Measurements from ENCODE around the gene PDE6H.

Gene PDE6H

GRCh38 chr12:14952299-14952921 is 20.4 kb upstream of the PDE6H start:
- peak; percentile 71 for DNase-seq

GRCh38 chr12:14953752-14954151 is 19.1 kb upstream of the PDE6H start:
- DNase-seq = no peak

DNA sequence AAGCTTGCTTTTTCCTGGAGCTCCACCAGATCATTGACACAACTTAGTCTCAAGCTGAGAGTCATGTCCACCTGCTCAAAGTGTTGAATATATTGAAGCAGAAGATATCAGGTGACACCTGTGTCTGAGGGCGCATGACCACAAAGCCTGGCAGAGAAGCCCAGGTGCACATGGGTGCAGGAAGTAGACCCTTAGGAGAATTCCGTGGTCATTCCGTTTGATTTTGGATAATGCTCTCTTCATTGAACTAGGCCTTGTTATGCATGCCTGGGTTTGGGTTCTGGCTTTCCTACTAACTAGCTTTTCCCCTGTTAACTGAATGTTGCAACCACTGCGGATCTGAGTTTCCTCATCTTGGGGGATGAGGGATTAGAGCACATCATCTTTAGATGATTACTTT is 18.6 kb upstream of the PDE6H start:
- DNase-seq = peak; percentile 37

DNA sequence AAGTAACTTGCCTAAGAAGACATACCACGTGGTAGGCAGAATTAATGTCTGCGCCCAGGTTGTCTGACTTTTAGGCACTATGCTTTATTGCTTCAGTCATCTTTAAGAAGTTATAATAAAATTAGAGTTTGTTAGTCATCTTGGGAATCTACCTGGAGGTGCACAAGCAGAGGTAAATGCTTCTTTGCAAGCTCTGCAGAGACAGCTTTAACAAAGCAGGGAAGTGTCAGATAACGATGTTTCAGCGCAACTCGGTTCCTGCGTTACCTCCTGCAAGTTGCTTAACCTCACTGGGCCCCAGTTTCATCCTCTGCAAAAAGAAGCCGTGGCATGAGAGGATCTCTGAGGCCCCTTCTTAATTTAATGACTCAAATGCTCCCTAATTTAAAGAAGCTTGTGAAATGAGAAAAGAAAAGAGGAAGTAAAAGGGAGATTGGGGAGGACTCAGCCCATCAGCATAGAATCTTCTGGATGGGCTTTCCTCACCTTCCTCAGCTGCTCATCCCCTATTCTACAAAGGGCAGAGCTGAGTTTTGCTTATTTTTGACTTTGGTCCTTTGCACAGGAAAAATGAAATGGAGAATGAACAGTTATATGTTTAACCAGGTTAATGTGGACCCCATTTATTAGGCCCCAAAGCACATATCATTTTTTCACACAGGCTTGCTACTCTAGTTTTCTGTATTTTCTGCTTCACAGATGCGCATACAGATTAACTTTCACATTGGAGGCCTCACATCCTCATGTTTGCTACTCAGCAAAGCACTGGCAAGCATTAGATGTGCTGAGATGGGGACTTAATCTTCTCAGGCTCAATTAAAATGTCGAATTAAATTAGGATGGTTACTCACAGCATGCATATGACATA is 16.6 kb upstream of the PDE6H start:
- DNase-seq = peak; percentile 43

DNA sequence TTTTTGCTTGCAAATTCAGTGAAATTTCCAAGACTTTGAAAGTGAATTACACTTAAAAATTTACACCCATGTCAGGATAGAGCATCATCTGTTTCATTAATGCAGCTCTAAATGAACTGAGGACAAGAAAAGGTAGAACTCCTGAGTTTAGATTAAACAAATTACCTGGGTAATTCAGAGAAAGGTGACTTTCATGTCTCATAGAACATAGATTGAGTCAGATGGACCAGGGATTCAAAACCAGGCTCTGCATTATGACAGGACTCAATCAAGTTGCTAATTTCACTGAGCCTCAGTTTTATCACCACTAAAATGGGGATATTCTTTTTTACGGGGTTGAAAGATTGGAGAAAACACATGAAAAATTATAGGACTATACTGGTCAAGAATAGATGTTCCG is 15.9 kb upstream of the PDE6H start:
- no peak for DNase-seq

DNA sequence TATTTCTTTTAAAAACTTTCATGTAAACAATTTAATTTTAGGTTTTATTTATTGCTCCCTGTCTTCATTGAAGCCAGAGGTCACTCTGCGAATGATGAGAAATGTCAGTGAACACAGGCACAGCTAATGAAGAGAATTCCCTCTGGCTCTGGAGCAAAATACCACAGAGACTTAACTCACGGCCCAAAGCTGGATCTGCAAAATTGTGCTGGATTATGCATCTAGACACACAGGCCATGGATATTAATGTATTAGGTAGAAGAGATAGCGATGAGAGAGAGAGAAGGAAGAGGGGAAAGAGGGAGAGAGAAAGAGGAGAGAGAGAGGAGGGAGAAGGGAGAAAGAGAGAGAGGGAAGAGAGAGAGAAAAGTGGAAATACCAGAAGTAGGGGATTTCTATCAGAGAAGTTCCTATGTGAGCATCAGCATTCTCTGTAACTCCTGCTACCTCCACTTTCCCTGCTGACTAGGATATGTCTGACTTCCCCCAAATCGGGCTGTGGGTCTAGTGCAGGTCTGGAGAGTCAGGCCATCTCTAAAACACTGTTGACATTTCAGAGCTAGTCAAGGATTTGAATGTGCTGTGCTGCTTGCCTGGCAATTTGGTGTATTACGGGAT is 15.2 kb upstream of the PDE6H start:
- DNase-seq = no peak

DNA sequence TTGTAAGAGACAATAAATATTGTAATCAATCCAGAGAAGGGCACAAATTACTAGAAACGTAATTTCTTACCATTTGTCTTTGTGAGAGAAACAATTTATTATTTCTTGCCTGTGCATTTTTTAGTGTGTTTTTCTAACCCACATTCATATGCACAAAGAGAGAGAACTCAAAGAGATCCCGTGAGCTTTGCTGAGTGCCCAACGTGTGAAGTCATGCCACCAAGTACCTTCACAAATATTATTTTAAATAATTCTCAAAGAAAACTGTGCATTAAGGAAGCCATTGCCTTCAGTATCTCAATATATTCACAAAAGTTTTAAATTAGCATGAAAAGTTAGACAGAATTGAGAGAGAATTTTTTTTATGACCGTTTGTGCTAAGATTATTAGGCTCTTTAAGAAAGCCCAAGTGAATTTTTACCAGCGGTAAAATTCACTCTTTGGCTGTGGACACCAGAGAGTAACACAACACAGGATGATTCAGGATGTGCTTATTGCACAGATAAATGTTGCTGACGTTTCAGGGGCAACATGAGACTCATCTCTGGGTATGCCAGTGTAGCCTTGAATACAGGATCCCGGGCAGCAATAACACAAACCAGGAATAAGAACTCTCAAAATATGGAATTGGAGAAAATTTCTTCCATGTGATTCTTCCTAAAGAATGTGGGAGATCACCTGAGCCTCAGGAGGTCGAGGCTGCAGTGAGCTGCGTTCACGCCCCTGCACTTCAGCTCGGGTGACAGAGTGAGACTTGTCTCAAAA is 14.3 kb upstream of the PDE6H start:
- DNase-seq = no peak

GRCh38 chr12:14959126-14959440 is 13.8 kb upstream of the PDE6H start:
- peak; percentile 17 for DNase-seq

GRCh38 chr12:14959463-14959862 is 13.4 kb upstream of the PDE6H start:
- DNase-seq = no peak

- no peak for DNase-seq
These were observed 12.8 kb upstream of the PDE6H start for GRCh38 chr12:14959916-14960496.

DNA sequence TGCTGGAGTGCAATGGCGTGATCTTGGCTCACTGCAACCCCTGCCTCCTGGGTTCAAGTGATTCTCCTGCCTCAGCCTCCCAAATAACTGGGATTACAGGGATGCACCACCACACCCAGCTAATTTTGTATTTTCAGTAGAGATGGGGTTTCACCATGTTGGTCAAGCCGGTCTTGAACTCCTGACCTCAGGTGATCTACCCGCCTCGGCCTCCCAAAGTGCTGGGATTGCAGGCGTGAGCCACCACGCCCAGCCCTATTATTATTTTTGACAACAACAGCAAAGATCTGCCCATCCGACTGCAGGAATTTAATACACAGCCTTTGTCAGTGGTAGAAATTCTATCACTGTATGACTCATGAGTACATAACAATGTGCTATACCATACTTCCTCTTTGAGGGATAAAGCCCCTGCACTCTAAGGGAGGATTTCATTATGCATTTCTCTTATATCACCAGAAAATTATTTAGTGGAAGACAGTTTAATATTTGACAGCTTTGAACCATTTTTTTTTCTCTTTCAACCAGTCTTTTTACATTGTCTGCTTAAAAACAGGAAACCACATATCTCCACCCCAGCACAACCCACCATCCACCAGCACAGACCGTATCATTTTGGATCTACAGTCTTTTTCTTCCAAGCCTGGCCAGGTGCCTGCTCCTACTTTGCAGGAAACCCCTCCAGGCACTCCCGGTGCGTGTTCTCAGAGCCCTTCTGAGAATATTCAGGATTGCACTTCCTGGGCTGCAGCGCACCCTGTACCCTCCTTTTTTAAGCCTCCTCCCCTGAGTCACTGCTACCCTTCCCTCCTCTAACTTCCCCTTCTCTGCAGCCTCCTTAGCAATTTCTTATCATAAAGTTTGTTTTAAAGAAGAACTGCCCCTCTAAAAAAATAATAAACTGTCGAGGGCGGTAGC is 12.0 kb upstream of the PDE6H start:
- peak; percentile 53 for DNase-seq

DNA sequence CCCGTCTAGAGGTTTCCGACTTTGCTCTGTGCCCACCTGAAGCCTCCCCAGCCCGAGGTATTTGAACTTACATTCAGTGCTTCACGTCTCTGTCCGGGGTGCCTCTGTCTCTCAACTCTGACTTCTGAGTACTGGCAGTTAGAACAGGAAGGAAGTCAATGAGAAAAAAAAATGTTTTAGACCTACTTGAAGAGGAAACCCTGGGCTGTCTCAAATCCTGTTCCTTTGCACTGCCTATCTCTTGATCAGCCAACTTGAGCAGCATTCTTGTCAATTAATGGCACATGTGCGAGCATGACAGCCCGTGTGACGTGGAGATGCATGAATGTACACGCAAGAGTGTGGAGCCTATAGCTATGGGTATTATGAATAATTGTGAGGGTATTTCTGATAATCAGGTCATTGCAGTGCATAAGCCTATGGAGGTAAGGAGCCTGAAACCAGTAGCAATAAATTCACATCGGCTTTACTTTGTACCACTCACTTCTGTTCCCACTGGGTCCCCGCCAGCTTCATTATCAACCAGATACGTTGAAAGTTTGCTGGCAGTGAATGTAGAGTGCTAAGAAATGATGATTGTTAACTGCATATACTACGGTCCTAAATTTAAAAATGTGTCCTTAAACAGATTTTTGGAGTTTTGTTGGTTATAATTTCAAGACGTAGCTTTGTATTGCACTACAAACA is 11.2 kb upstream of the PDE6H start, which contains the start of gene ARHGDIB:
TSS of gene ARHGDIB (minus strand) at position 136 of the 687 bp plus-strand sequence. CDS start 10,889 bp downstream, outside the sequence.
- peak; percentile 90 for DNase-seq

DNA sequence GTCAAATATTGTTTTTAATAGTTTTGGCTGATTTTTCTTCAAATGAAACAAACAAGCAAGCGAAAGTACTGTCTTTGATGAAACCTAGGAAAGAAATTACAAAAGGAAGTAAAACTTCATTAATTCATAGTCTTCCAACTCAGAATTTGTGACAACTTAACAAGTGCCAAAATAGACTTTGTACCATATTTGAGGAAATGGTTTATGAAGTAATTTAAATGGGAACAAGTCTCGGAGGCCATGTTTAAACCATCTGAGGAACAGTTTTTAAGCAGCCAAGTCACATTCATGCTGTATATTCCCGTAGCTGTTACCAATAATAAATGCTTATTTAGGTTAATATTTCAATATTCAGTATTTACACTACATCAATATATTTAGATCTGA is 10.7 kb upstream of the PDE6H start:
- DNase-seq = no peak

- DNase-seq = no peak
These were observed 10.0 kb upstream of the PDE6H start for GRCh38 chr12:14962797-14963196.

GRCh38 chr12:14963520-14963919 is 9.3 kb upstream of the PDE6H start:
- DNase-seq = no peak

DNA sequence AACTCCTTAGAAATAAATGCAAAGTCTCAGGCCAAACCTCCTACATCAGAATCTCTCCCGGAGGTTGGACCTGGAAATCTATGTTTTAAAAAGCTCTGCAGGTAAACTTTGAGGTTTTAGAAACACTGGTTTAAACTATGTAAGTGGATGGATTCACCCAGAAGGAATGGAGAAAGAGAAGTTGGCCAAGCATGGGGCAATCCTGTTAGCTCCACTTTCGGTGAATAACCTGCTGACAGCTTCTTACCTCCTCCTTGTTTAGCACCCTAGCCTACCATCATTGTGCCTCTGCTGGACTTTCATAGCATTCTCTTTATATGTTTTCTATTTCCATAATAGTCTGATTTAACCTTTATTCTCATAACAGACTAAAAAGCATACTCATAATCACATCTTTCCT is 8.4 kb upstream of the PDE6H start:
- no peak for DNase-seq

DNA sequence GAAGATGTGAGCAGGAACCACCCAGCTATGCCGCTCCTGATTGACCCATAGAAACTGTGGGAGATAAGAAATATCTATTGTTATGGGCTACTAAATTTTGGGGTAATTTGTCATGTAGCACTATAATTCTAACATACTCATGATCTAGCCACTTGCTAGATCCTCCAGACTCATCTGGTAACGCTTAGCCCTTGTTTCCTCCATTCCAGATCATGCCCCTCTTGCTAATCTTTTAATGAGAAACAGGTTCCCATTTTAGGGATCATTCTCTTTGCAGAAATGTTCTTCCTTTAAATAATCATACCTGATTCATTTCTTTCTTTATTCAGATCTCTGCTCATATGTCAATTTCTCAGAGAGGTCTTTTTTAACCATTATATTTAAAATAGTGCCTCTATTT is 7.6 kb upstream of the PDE6H start:
- no peak for DNase-seq

- no peak for DNase-seq
These were observed 4.4 kb upstream of the PDE6H start for GRCh38 chr12:14968478-14968877.

- no peak for DNase-seq
These were observed 2.4 kb upstream of the PDE6H start for GRCh38 chr12:14970473-14970872.

DNA sequence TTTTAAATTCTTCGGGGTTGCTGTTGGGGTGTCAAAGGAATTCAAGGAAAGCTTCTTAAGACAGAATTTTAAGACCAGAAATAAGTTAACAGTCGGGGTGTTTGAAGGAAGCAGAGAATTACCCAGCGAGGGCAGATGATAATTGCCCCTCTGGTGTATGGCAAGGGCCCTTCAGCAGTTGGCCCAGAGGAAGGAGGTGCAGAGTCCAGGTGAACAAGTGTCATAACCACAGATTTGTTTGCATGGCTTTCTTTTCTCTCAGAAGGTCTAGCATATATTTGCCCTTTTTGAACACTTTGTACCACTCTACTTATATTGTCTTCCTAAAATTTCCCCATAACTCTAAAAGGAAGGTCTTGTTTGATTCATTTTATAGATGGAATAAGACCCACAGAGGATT is 1.8 kb downstream of the PDE6H start:
- DNase-seq = no peak

GRCh38 chr12:14975457-14975856 is 2.6 kb downstream of the PDE6H start:
- DNase-seq = no peak
